Measurements from ENCODE around the gene FOXE1. TPM values are rescaled to one million over a fixed set of nuclear protein-coding genes. Genes with fewer than 3 reads are reported as not detected.
A peak's percentile ranks its signal among the peaks of the same experiment; 100 is the strongest.

Gene FOXE1
- total RNA-seq, 1 donor from 2014 or later = 0.45 TPM

DNA sequence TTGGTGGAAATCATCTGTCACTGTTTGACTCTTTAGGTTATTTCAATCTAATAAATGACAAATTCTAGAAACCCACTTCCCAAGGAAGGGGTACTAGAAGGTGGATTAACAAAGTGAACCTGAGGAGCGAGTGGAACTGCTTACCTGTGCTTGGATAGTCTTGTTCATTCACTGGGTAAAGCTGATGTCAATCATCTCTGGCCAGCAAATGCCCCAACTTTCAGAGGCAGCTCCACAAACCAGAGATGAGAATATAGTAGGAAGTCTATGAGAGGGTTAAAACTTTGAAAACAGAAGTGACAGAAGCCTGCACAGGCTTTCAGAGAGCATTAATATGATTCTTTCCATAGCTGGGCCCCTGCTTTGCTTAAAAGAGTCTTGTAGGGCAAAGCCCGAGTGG lies 7.3 kb upstream of the FOXE1 start:
- Mint-ChIP-seq H3K27ac (ENCODE audit: unreplicated experiment) (no peak overlapping the region), H3K4me1 (ENCODE audit: low read depth, unreplicated experiment) (peaks cover under 1% of the 10 kb centered on the region), H3K36me3 (ENCODE audit: low read depth, unreplicated experiment) (no peaks in the 10 kb centered on the region), H3K4me3 (ENCODE audit: unreplicated experiment) (no peak overlapping the region), H3K9me3 (ENCODE audit: unreplicated experiment) (peaks cover 11% of the 10 kb centered on the region), H3K27me3 (ENCODE audit: low read depth, unreplicated experiment) (peaks cover 67% of the 10 kb centered on the region)
- Histone ChIP-seq H3K9me3 (ENCODE audit: insufficient read depth, low read depth, low read length) (peaks cover 3% of the 10 kb centered on the region), H2AFZ (ENCODE audit: low read depth, low read length) (no peak overlapping the region), H3K9ac (ENCODE audit: low read length) (no peak overlapping the region), H3K27me3 (ENCODE audit: insufficient read depth, low read length) (peaks cover 51% of the 10 kb centered on the region), H3K79me2 (ENCODE audit: insufficient read depth, low read length) (no peaks in the 10 kb centered on the region), H3K4me2 (ENCODE audit: low read length) (no peak overlapping the region), H3K4me1 (ENCODE audit: insufficient read depth, low read length) (peaks cover 3% of the 10 kb centered on the region), H3K27ac (ENCODE audit: low read depth, low read length) (no peak overlapping the region), H3K4me3 (ENCODE audit: insufficient read depth, low read depth, low read length) (no peak overlapping the region), H4K20me1 (ENCODE audit: insufficient read depth, low read length) (no peaks in the 10 kb centered on the region), H3K36me3 (ENCODE audit: insufficient read depth, low read length) (no peaks in the 10 kb centered on the region)
- TF ChIP-seq, protein P1, sequence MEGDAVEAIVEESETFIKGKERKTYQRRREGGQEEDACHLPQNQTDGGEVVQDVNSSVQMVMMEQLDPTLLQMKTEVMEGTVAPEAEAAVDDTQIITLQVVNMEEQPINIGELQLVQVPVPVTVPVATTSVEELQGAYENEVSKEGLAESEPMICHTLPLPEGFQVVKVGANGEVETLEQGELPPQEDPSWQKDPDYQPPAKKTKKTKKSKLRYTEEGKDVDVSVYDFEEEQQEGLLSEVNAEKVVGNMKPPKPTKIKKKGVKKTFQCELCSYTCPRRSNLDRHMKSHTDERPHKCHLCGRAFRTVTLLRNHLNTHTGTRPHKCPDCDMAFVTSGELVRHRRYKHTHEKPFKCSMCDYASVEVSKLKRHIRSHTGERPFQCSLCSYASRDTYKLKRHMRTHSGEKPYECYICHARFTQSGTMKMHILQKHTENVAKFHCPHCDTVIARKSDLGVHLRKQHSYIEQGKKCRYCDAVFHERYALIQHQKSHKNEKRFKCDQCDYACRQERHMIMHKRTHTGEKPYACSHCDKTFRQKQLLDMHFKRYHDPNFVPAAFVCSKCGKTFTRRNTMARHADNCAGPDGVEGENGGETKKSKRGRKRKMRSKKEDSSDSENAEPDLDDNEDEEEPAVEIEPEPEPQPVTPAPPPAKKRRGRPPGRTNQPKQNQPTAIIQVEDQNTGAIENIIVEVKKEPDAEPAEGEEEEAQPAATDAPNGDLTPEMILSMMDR (IDR thresholded peaks at IDR 0.05; ENCODE audit: insufficient read depth, low read depth, low read length) = no peak
- TF ChIP-seq EZH2 (IDR thresholded peaks at IDR 0.05; ENCODE audit: insufficient read depth, low read length) = no peak
- DNase-seq (ENCODE audit: low read depth) = no peak
- no peak for FAIRE-seq

DNA sequence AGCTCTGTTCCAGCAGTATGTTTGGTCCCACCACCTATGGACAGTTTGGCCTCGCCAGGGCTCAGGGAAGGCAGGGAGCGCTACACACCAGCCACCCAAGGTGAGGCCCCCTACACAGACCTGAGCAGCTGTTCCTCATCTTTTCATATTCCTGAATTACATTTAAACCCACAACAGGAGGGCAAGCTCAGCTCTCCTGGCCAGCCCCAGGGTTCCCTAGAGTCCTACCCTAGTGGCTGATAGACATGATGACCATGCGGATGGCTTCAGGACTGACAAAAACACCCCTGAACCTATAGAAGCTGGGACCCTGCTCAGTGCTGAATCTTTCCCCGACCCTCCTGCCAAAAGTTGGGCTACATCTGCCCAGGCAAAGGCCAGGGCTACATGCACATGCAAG lies 6.7 kb upstream of the FOXE1 start:
- Mint-ChIP-seq H3K27me3 (ENCODE audit: low read depth, unreplicated experiment) (peaks cover 73% of the 10 kb centered on the region), H3K36me3 (ENCODE audit: low read depth, unreplicated experiment) (no peaks in the 10 kb centered on the region), H3K4me1 (ENCODE audit: low read depth, unreplicated experiment) (no peaks in the 10 kb centered on the region), H3K9me3 (ENCODE audit: unreplicated experiment) (peaks cover 11% of the 10 kb centered on the region), H3K27ac (ENCODE audit: unreplicated experiment) (no peak overlapping the region), H3K4me3 (ENCODE audit: unreplicated experiment) (no peak overlapping the region)
- no peak for TF ChIP-seq EZH2 (IDR thresholded peaks at IDR 0.05; ENCODE audit: insufficient read depth, low read length)
- TF ChIP-seq, protein P1 (IDR thresholded peaks at IDR 0.05; ENCODE audit: insufficient read depth, low read depth, low read length) = no peak
- Histone ChIP-seq H3K4me2 (ENCODE audit: low read length) (no peak overlapping the region), H3K9me3 (ENCODE audit: insufficient read depth, low read depth, low read length) (peaks cover 3% of the 10 kb centered on the region), H3K4me1 (ENCODE audit: insufficient read depth, low read length) (peaks cover 3% of the 10 kb centered on the region), H3K36me3 (ENCODE audit: insufficient read depth, low read length) (no peaks in the 10 kb centered on the region), H2AFZ (ENCODE audit: low read depth, low read length) (no peak overlapping the region), H4K20me1 (ENCODE audit: insufficient read depth, low read length) (no peaks in the 10 kb centered on the region), H3K27me3 (ENCODE audit: insufficient read depth, low read length) (peaks cover 57% of the 10 kb centered on the region), H3K4me3 (ENCODE audit: insufficient read depth, low read depth, low read length) (no peak overlapping the region), H3K9ac (ENCODE audit: low read length) (no peak overlapping the region), H3K79me2 (ENCODE audit: insufficient read depth, low read length) (no peaks in the 10 kb centered on the region), H3K27ac (ENCODE audit: low read depth, low read length) (no peak overlapping the region)
- DNase-seq (ENCODE audit: low read depth) (no peak), FAIRE-seq (no peak)

DNA sequence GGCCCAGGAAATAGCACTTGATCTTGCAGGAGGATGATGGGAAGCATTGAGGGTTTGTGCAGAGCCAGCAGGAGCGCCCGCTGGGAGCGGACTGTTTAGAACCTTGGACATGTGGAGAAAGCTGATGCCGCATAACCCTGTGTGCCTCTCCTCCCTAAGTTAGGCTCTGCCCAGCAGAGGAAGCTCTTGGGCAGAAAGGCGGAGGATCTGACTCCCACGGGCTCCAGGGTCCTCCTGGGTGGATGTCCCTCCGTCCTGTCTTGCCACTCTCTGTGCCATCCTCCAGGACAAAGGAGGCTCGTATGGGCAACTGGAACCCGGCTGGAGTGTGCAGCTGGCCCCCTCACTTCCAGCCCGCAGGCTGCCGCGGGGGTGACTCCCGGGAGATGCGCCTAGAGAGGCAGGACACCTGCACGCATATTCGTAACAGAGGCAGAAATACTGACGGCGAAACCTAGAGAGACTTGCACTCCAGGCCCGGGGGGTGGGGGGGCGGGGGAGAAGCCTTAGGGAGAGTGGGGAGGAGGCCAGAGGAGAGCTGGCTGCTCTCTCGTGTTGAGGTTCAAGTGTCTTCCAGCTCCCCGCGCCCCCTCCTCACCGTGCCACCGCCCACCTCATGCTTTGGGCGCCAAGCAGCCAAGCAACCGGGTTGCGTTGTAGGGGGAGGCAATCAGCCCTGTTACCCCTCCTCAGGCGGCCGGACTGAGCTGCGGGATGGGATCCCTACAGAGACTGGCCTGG lies 5.4 kb upstream of the FOXE1 start:
- H2AFZ ChIP-seq (ENCODE audit: low read depth, low read length) = no peak overlapping the region
- FAIRE-seq (no peak), DNase-seq (ENCODE audit: low read depth) (no peak)
- H3K27ac ChIP-seq (ENCODE audit: low read depth, low read length) = no peak overlapping the region
- TF ChIP-seq EZH2 (IDR thresholded peaks at IDR 0.05; ENCODE audit: insufficient read depth, low read length) = no peak
- TF ChIP-seq, protein P1 (IDR thresholded peaks at IDR 0.05; ENCODE audit: insufficient read depth, low read depth, low read length) = no peak
- peaks cover 11% of the 10 kb centered on the region for H3K9me3 Mint-ChIP-seq (ENCODE audit: unreplicated experiment)
- no peak overlapping the region for H3K4me3 Mint-ChIP-seq (ENCODE audit: unreplicated experiment)
- H3K4me1 ChIP-seq (ENCODE audit: insufficient read depth, low read length) = peaks cover 3% of the 10 kb centered on the region
- H4K20me1 ChIP-seq (ENCODE audit: insufficient read depth, low read length) = no peaks in the 10 kb centered on the region
- no peaks in the 10 kb centered on the region for H3K4me1 Mint-ChIP-seq (ENCODE audit: low read depth, unreplicated experiment)
- no peak overlapping the region for H3K9ac ChIP-seq (ENCODE audit: low read length)
- H3K27ac Mint-ChIP-seq (ENCODE audit: unreplicated experiment) = no peak overlapping the region
- H3K36me3 Mint-ChIP-seq (ENCODE audit: low read depth, unreplicated experiment) = no peaks in the 10 kb centered on the region
- no peaks in the 10 kb centered on the region for H3K36me3 ChIP-seq (ENCODE audit: insufficient read depth, low read length)
- H3K27me3 ChIP-seq (ENCODE audit: insufficient read depth, low read length) = peaks cover 69% of the 10 kb centered on the region
- H3K4me2 ChIP-seq (ENCODE audit: low read length) = peak overlapping the region; percentile 72
- peaks cover 3% of the 10 kb centered on the region for H3K9me3 ChIP-seq (ENCODE audit: insufficient read depth, low read depth, low read length)
- no peak overlapping the region for H3K4me3 ChIP-seq (ENCODE audit: insufficient read depth, low read depth, low read length)
- H3K27me3 Mint-ChIP-seq (ENCODE audit: low read depth, unreplicated experiment) = peaks cover 81% of the 10 kb centered on the region
- H3K79me2 ChIP-seq (ENCODE audit: insufficient read depth, low read length) = no peaks in the 10 kb centered on the region
